Upper lobe of left lung (tissue), 4 donors: ENCODE measurements around the gene PDXDC1.
"Not testable (repeated sequence)": the region's sequence is repeated elsewhere in the genome, so short reads cannot be mapped to it uniquely, and the experiment has no call there.

Experiments
- EP300 ChIP-seq, 4 donors: sonication (generic); formaldehyde crosslinking; IDR thresholded peaks; one replicate each; pipeline ENCODE4 v1.5.1; 2017; ENCODE audit warnings: antibody characterized with exemption in 4 of 4, control low read depth in 2 of 4
- POLR2A ChIP-seq, 4 donors: fragments of 450-650 bp; IDR thresholded peaks; one replicate each; pipeline ENCODE4 v1.5.1; 2016 to 2017; ENCODE audit warnings: antibody characterized with exemption in 4 of 4, mild to moderate bottlenecking in 2 of 4
- POLR2AphosphoS5 ChIP-seq, 2 donors: sonication (generic); formaldehyde crosslinking; IDR thresholded peaks; one replicate each; pipeline ENCODE4 v1.5.1; 2017; ENCODE audit warnings: antibody characterized with exemption in 2 of 2
- TF ChIP-seq, protein P1 (sequence below), 6 experiments: fragments of 450-650 bp in 4 of 6; fragments of 200-600 bp in 2 of 6; sonication (generic) in 2 of 6; IDR thresholded peaks; one replicate each; pipeline ENCODE4 v1.5.1; 2016 to 2019; ENCODE audit warnings: antibody characterized with exemption in 6 of 6

DNA sequence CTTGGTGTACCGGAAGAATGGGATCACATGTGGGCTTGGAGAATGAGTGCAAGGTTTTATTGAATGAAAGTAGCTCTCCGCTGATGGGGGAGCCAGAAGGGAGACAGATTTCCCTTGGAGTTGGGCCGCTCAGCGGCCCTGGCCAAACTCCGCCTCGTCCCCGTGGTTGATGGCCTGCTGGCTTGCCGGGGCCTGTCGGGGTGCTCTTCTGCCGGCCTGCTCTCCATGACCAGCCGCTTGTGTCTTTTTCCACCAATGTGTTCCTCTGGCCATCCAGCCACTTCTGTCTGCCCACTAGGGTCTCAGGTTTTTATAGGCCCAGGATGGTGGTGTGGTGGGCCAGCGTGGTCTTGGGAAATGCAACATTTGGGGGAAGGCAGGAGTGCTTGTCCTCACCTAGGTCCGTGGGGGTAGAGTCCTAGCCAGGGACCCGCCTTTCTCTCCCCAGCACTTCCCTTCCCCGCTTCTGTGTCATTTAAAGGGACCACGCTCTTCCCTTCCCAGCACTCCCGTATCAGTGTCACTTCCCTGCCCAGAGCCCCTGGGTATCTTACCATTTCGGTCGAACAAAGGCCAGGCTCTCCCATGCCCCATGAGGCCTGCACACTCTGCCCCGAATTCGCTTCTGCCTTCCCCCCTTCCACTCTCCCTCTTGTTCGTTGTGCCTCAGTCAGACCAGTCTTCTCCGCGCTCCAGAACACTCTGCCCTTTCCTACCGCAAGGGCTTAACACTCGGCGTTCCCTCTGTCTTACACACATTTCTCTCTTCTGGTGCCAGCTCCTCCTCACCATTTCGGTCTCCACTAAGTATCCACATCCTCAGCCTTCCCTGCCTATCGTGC, 52.9 kb downstream of the PDXDC1 start:
- TF ChIP-seq, protein P1, sequence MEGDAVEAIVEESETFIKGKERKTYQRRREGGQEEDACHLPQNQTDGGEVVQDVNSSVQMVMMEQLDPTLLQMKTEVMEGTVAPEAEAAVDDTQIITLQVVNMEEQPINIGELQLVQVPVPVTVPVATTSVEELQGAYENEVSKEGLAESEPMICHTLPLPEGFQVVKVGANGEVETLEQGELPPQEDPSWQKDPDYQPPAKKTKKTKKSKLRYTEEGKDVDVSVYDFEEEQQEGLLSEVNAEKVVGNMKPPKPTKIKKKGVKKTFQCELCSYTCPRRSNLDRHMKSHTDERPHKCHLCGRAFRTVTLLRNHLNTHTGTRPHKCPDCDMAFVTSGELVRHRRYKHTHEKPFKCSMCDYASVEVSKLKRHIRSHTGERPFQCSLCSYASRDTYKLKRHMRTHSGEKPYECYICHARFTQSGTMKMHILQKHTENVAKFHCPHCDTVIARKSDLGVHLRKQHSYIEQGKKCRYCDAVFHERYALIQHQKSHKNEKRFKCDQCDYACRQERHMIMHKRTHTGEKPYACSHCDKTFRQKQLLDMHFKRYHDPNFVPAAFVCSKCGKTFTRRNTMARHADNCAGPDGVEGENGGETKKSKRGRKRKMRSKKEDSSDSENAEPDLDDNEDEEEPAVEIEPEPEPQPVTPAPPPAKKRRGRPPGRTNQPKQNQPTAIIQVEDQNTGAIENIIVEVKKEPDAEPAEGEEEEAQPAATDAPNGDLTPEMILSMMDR (IDR thresholded peaks at IDR 0.05): not testable (repeated sequence)
- TF ChIP-seq POLR2A, POLR2AphosphoS5, EP300 (IDR thresholded peaks at IDR 0.05): not testable (repeated sequence)
